ENCODE measurements around the gene BCR. TPM values are rescaled to one million over a fixed set of nuclear protein-coding genes. Genes with fewer than 3 reads are reported as not detected.
A peak's percentile ranks its signal among the peaks of the same experiment; 100 is the strongest.

BCR gene
- total and polyA plus RNA-seq, 2 of the 8 experiments (the other 6 are each of a cell fraction or from before 2014, with no cell fraction given) = 66.7 to 130 TPM

- peak overlapping the region; percentile 59; the same call in 1 of the 2 replicates for H2AK5ac ChIP-seq (ENCODE audit: low read depth, low read length)
- no peaks in the 10 kb centered on the region for H3K27me3 ChIP-seq (replicated peaks in 1 of 4; ENCODE audit: control insufficient read depth in 3 of 4, extremely low read depth in 1 of 4, insufficient read depth in 3 of 4, low read length in 3 of 4)
- peaks cover 2 to 5% of the 10 kb centered on the region in 2 experiments for H4K20me1 ChIP-seq (replicated peaks in 1 of 2; ENCODE audit: control insufficient read depth in 1 of 2, insufficient read depth in 2 of 2, low read length in 2 of 2)
- no peak overlapping the region for H3K27ac ChIP-seq (ENCODE audit: low read depth, low read length)
- H3K56ac ChIP-seq (replicated peaks; ENCODE audit: insufficient read length, low read depth, low read length) = no peak overlapping the region
- H2BK5ac ChIP-seq (ENCODE audit: low read depth, low read length) = peak overlapping the region; percentile 48; the same call in 1 of the 2 replicates
- H3K36me3 ChIP-seq (ENCODE audit: control insufficient read depth in 2 of 4, insufficient read depth in 4 of 4, low read length in 3 of 4) = peaks cover 0 to 12% (median 11%) of the 10 kb centered on the region in 4 experiments; a peak in 6 of 8 replicates
- H3K14ac ChIP-seq (ENCODE audit: insufficient read length) = no peak overlapping the region
- no peaks in the 10 kb centered on the region for H3K9me3 ChIP-seq (ENCODE audit: insufficient read depth in 2 of 2, low read depth in 1 of 2, low read length in 1 of 2)
- peaks cover 14 to 26% (median 22%) of the 10 kb centered on the region in 4 experiments for H3K4me1 ChIP-seq (replicated peaks in 1 of 4; ENCODE audit: control insufficient read depth in 3 of 4, insufficient read depth in 4 of 4, low read length in 3 of 4)
- H2BK120ac ChIP-seq (replicated peaks; ENCODE audit: low read depth, low read length) = no peak overlapping the region
- no peak for DNase-seq (ENCODE audit: low read depth in 1 of 2, low spot score in 2 of 2)
- no peak overlapping the region for H3K4ac ChIP-seq (replicated peaks; ENCODE audit: insufficient read length, low read depth, low read length)
- H4K5ac ChIP-seq (ENCODE audit: insufficient read length, low read depth, low read length) = no peak overlapping the region
- H2BK12ac ChIP-seq (ENCODE audit: low read depth, low read length) = peak overlapping the region; percentile 29; the same call in 1 of the 2 replicates
- peaks cover 20% of the 10 kb centered on the region for H3K79me1 ChIP-seq (ENCODE audit: low read depth, low read length)
- CTCF ChIA-PET (ENCODE audit: partially characterized antibody) = interaction anchor here (0.6 to 5.8 kb wide), 10 partner anchors 8 to 72 kb away, joined by 3 to 32 read pairs (median 4); partner anchors contain the start of gene BCR
- no peak overlapping the region for H4K8ac ChIP-seq (ENCODE audit: extremely low read depth, insufficient read depth, low read length)
- H2BK20ac ChIP-seq (ENCODE audit: low read length) = no peak overlapping the region
- WGBS, 2 experiments (ENCODE audit: extremely low coverage in 1 of 2, insufficient coverage in 1 of 2, insufficient read length in 1 of 2, insufficient replicate concordance in 2 of 2, low coverage in 1 of 2, low lambda C conversion rate in 2 of 2, missing lambda C conversion rate in 1 of 2) = 91% methylated on average over 16 of the region's 16 CpGs; no CpG with 5 or more reads in 1 of the 2 experiments
- H4K91ac ChIP-seq (replicated peaks; ENCODE audit: insufficient read length, low read length) = no peak overlapping the region
- POLR2A ChIA-PET (ENCODE audit: partially characterized antibody) = interaction anchor here (1.0 to 1.3 kb wide), 3 partner anchors 11 to 69 kb away, joined by 3 to 5 read pairs (median 4); no protein-coding TSS in a partner anchor
- no peaks in the 10 kb centered on the region for H3K23me2 ChIP-seq (ENCODE audit: low read depth, low read length)
- H3K9ac ChIP-seq (replicated peaks in 1 of 4; ENCODE audit: extremely low read depth in 1 of 4, low read depth in 3 of 4, low read length in 3 of 4) = no peak overlapping the region
- peak overlapping the region; percentile 75; the same call in 1 of the 2 replicates for H2BK15ac ChIP-seq (ENCODE audit: low read length)
- H3K79me2 ChIP-seq (ENCODE audit: control insufficient read depth in 1 of 2, insufficient read depth in 2 of 2, low read length in 2 of 2) = peaks cover 4 to 89% of the 10 kb centered on the region in 2 experiments
- no peak overlapping the region for H3K23ac ChIP-seq (ENCODE audit: insufficient read length)
- FAIRE-seq = no peak
- no peak overlapping the region for H3K4me2 ChIP-seq (ENCODE audit: insufficient read depth in 1 of 2, low read depth in 2 of 2, low read length in 2 of 2)
- H3K4me3 ChIP-seq (ENCODE audit: extremely low read depth in 1 of 4, insufficient read depth in 2 of 4, low read depth in 3 of 4, low read length in 4 of 4) = no peak overlapping the region
- H3K18ac ChIP-seq (ENCODE audit: extremely low read depth, low read length) = no peak overlapping the region
- H2AFZ ChIP-seq (ENCODE audit: low read length) = no peak overlapping the region
- TF ChIP-seq MAFK (IDR thresholded peaks at IDR 0.05; ENCODE audit: low read depth, low read length) = no peak
- no peak for TF ChIP-seq TAF7 (optimal IDR thresholded peaks at IDR 0.05; ENCODE audit: borderline replicate concordance, low read depth, low read length)
- TF ChIP-seq PHF8 (conservative IDR thresholded peaks at IDR 0.05; ENCODE audit: low read depth, low read length) = no peak
- no peak for TF ChIP-seq FOSL1 (IDR thresholded peaks at IDR 0.05; ENCODE audit: insufficient read depth, low read depth, low read length)
- no peak for TF ChIP-seq SIN3A (conservative IDR thresholded peaks at IDR 0.05 in 1 of 2, IDR thresholded peaks at IDR 0.05 in 1 of 2; ENCODE audit: low read depth in 1 of 2, low read length in 2 of 2)
- no peak for TF ChIP-seq SP1 (IDR thresholded peaks at IDR 0.05; ENCODE audit: low read depth, low read length)
- TF ChIP-seq TCF12 (IDR thresholded peaks at IDR 0.05; ENCODE audit: low read depth, low read length) = no peak
- TF ChIP-seq SRF (IDR thresholded peaks at IDR 0.05; ENCODE audit: low read depth, low read length) = no peak
- TF ChIP-seq, protein P1, sequence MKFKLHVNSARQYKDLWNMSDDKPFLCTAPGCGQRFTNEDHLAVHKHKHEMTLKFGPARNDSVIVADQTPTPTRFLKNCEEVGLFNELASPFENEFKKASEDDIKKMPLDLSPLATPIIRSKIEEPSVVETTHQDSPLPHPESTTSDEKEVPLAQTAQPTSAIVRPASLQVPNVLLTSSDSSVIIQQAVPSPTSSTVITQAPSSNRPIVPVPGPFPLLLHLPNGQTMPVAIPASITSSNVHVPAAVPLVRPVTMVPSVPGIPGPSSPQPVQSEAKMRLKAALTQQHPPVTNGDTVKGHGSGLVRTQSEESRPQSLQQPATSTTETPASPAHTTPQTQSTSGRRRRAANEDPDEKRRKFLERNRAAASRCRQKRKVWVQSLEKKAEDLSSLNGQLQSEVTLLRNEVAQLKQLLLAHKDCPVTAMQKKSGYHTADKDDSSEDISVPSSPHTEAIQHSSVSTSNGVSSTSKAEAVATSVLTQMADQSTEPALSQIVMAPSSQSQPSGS (IDR thresholded peaks at IDR 0.05; ENCODE audit: low read length) = no peak
- no peak for TF ChIP-seq GTF2F1 (IDR thresholded peaks at IDR 0.05; ENCODE audit: borderline replicate concordance, low read depth, low read length)
These were observed 69.9 kb downstream of the BCR start for GRCh38 chr22:23250056-23250784.

All from H1 (cell line).